Measurements from ENCODE around the gene KRT40. TPM values are rescaled to one million over a fixed set of nuclear protein-coding genes. Genes with fewer than 3 reads are reported as not detected.

The KRT40 gene
- polyA plus RNA-seq, 1 donor = 3.9 TPM

DNA sequence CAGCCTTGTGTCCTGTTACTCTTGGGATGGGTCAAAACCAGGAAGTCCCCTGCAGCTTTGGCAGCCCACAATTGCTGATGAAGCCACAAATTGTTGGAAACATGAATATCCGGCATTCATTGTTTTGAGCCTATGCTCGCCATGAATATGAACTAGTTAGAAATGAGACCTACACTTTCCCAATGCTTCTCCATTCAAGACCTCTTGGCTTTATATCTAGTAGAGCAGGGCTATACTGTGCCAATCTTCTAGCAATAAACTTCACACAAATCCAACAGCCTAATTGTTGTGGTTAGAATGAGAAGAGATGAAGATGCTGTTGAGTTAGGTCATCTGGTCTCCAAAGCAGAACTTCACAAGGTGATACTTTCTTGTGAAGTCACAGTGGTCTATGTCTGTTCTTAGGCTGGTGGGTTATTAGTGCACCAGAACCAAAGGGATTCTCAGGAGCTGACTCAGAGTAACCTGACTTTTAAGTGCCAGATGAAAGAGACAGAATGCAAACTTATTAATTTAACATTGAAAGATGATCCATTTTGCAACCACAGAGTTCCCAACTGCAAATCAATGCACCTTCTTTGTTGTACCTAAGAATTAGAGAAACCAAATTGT, 33.0 kb downstream of the KRT40 start:
- no peak for DNase-seq

DNA sequence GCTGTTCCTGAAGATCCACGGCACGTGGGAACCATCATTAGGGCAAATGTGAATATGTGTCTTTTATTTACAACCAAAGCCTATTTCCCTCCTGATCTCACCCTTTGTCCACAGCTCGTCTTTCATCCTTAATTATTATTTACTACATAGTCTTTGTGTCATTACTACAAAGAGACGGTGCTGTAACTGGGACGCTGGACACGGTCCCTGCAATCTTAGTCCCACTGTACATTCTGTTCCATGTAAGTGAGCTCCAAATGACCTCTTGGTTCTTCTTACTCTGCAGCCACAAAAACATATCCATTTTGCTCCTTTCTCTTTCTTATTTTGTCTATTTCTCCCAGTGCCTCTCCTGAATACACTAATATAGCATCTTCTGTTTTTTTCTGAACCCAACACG, 34.0 kb downstream of the KRT40 start:
- no peak for DNase-seq

DNA sequence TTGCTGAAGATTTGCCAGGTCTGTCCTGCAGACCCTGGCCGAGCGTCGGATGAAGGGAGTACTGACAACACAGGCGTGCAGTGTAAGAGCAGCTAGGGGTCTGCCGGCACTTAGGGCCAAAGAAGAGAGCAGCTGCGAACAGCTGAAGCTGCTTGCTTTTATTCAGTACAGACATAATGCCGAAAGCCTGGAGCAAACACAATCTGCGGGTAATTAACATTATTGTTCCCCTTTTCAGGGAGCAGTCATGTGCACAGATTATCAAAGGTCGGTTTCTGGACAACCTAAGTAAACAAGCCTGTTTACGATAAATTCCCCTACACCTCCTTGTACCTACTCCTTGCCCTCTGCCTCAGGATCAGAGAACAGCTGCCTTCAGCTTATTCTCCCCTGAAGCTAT, 34.7 kb downstream of the KRT40 start:
- DNase-seq = no peak

DNA sequence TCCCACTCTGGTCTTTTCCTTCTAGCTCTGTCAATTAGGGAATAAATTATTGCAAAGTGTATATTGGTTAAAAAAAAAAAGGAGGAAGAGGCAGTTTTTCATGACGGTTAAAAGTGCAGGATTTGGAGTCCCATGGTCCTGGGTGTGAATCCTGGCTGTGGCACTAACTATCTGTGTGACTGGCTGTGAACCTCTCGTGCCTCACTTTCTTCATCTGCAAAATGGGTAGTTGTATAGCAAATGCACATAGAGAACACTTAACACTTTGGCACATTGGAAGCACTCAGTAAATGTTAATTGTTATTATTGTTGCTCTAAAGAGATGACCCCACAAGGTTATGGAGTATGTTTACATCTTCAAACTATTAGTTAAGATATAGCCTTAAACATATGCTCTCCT, 36.2 kb downstream of the KRT40 start:
- DNase-seq = no peak

DNA sequence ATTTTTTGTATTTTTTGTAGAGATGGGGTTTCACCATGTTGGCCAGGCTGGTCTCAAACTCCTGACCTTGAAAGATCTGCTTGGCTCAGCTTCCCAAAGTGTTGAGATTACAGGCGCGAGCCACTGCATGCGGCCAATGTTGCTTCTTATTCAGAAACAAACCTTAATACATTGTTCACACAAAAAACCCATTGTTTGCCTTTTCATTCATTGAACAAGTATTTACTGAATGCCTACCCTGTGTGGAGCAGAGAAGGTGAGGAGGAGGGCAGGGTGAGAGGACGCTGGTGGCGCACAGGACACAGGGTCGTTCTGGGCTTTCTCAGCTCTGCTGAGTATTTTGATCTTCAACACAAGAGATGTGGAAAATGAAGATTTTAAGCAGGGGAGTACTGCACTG, 38.7 kb downstream of the KRT40 start:
- no peak for DNase-seq

DNA sequence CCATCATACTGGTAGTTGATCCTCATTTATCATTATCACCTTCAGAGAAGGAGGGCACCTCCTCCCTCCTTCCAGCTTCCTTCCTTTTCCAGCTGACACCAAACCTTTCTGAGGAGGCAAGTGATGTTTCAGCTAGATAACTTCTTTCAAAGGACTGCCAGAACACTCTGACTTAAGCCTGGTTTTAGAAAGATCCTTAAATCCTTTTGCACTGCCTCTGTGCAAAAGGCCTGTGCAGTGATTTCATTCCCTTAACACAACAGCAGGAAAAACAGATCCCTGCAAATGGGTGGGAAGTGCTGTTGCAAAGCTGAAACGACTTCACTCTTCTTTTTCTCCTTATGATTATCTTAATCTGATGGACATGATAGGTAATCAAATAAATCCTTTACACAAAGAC, 39.6 kb downstream of the KRT40 start:
- DNase-seq = no peak

DNA sequence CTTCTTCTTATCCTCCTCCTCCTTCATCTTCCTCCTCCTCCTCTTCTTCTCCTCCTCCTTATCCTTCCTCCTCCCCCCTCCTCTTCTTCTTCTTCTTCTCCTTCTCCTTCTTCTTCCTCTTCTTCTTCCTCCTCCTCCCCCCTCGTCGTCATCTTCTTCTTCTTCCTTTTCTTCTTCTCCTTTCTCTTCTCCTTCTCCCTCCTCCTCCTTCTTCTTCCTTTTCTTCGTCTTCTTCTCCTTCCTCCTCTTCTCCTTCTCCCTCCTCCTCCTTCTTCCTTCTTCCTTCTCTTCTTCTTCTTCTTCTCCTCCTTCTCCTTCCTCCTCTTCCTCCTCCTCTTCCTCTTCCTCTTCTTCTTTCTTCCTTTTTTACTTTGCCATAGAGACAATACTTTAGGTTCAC, 41.6 kb downstream of the KRT40 start:
- no peak for DNase-seq

DNA sequence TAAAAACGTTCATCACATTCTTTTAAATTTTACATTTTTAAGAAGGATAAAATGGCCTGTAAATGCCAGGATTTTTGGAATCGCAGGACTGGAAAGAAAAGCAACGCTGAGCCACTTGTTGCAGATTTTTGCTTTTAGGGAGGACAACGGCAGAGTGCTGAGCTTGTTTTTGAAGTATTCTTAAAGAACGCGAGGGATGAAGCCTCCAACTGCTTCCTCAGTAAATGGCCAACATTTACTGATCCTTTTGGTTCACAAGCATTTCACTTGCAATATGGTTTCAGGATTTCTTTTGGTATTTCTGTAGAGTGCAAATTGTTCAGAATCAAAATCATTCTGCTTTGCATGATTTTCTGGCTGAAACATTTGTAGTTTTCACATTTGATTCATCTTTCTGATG, 43.9 kb downstream of the KRT40 start:
- no peak for DNase-seq

DNA sequence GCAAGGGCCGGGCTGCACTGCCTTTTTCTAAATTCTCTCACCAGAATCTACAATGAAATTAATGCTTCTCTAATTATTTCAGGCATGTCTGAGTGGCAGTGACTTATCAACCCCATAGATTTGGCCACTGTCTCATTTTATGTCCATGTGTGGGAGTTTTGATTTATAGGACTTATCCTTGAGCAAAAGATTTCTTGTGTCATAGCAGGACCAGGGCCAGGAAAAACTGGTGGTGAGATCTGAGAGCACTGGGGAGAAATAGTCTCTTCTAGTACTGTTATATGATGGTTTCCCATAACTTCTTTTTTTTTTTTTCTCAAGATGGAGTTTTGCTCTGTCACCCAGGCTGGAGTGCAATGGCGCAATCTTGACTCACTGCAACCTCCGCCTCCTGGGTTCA, 45.1 kb downstream of the KRT40 start:
- DNase-seq = no peak

DNA sequence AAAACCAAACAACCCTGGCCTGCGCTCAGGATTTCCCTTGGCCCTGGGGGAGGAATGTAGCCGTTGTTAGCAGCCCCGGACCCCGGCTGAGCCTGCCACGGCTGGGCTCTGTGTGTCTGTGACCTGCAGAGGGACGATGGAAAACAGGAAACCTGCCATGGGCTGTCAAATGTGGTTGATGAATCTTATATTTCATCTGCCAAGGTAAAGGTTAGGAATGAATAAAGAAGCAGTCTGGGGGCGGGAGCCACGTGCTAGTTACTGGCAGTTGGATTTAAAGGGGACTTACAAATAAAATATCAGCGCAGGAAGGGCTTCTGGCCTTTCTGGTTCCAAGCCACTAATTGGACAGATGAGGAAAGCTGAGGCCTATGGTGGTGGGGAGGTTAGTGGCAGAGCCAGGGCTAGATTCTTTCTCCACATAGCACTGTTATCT, 46.7 kb downstream of the KRT40 start, which contains the start of gene KRT23:
Gene KRT23, minus strand, starts transcription at position 263 of the 436 bp plus-strand sequence. CDS start 1,043 bp downstream, outside the sequence.
- no peak for DNase-seq

DNA sequence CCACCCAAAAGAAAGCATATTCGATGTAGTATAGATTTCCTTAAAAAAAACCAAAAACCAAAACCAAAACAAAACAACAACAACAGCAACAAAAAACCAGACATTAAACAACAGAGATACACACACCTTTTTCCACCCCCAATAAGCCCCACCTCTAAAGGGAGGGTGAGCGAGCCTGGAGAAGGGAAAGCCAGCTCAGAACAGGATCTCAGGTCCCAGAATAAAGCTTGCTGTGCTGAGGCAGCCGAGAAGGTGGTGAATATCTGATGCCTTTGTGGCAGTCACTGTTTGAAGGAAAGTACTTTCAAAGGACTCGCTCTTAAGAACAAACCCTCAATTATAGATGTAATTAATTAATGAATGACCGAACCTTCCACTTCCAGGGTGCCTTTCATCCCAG, 47.1 kb downstream of the KRT40 start:
- no peak for DNase-seq

DNA sequence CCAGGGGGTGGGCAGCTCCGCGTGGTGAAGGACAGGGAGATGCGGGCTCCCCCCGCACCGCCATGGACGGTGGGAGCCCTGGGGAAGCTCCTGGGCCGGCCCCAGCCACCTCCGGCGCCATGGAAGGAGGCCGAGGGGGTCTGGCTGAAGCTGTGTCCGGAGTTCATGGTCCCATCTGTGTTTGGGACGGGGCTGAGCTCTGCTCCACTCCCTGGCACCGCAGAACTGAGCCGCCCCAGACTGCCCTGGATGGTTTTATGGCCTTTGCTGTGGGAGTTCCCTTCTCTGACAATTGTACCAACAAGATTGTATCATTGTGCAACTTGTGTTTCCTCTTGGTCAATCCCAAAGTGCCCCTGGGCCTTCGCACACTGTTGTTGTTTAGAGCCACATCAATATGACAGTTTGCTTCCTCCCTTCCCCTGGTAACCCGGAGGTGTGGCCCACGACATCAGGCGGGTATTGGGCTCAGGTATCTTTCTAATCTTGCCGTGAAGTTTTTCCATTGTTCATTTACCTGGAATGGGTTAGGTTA, 47.6 kb downstream of the KRT40 start:
- DNase-seq = no peak

DNA sequence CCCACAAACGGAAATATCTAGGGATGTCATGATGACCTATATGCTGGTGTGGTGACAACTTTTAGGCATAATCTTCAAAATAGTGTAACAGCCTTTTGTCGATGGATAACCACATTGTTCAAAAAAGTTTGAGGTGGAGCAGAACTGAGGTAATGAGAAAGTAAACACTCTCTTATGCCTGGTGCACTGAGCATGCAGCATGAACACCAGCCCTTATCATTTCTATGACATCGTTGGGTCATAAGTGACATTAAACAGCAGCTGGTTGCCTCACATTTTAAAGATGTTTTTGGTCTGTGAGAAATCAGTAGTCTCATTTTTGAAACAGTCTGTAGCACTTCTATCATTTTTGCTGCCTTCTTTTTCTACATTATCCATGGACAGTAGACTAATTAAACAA, 48.5 kb downstream of the KRT40 start:
- no peak for DNase-seq

DNA sequence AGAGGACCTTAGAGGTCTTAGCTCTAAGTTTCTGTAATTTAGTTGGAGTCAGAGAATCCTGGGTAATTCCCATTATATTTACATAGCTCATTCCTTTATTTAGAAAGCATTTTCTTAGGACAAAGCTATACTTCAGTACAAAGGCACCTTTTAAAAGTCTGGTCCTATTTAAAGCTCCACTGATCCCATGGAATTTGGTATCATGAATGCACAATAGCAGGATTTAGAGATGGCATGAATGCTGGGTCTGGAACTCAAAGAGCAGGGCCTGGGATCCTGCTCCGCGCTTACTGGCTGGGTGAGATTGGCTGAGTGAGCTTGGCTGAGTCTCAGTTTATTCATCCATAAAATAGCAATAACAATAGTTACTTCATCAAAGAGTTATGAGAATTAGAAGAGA, 51.5 kb downstream of the KRT40 start:
- no peak for DNase-seq

DNA sequence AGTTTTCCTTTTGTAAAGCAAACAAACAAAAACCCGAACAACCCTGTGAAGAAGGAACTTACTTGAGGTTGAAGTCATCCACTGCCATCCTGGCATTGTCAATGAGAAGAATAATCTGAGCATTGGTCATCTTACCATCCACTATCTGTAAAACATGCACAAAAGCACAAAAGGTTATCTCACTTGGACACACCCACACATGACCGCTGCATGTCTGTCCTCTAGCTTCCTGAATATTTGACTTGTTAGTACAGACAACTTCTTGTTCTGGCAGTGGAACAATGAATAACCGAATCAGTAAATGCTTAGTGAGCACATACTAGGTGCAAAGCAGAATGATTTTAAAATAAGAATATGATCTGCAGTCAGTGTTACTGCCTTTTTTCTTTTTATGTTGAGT, 52.8 kb downstream of the KRT40 start:
- no peak for DNase-seq

Other genes starting within 250 kb of the KRT40 start
- 0.19 TPM for gene KRT25, start 229.0 kb downstream of the KRT40 start, polyA plus RNA-seq (ENCODE audit: insufficient read length)
- not detected for gene KRT26, start 212.1 kb downstream of the KRT40 start, polyA plus RNA-seq (ENCODE audit: insufficient read length)
- gene KRT27, start 201.8 kb downstream of the KRT40 start, polyA plus RNA-seq (ENCODE audit: insufficient read length) = not detected
- not detected for gene KRT28, start 184.4 kb downstream of the KRT40 start, polyA plus RNA-seq (ENCODE audit: insufficient read length)
- 61.7 TPM for gene KRT10, start 161.7 kb downstream of the KRT40 start, polyA plus RNA-seq (ENCODE audit: insufficient read length)
- gene KRT12, start 117.1 kb downstream of the KRT40 start, polyA plus RNA-seq (ENCODE audit: insufficient read length) = 0.31 TPM
- gene KRT20, start 99.1 kb downstream of the KRT40 start, polyA plus RNA-seq (ENCODE audit: insufficient read length) = not detected
- 0.23 TPM for gene KRT23, start 46.7 kb downstream of the KRT40 start, polyA plus RNA-seq (ENCODE audit: insufficient read length)
- gene KRT39, start 17.4 kb downstream of the KRT40 start, polyA plus RNA-seq (ENCODE audit: insufficient read length) = 2.9 TPM
- gene KRTAP3-3, start 9.8 kb upstream of the KRT40 start, polyA plus RNA-seq (ENCODE audit: insufficient read length) = not detected
- 0.28 TPM for gene KRTAP3-2, start 15.6 kb upstream of the KRT40 start, polyA plus RNA-seq (ENCODE audit: insufficient read length)
- not detected for gene KRTAP3-1, start 24.8 kb upstream of the KRT40 start, polyA plus RNA-seq (ENCODE audit: insufficient read length)
- not detected for gene KRTAP1-5, start 42.9 kb upstream of the KRT40 start, polyA plus RNA-seq (ENCODE audit: insufficient read length)
- not detected for gene KRTAP1-4, start 45.9 kb upstream of the KRT40 start, polyA plus RNA-seq (ENCODE audit: insufficient read length)
- gene KRTAP1-3, start 50.5 kb upstream of the KRT40 start, polyA plus RNA-seq (ENCODE audit: insufficient read length) = not detected
- gene KRTAP1-1, start 57.1 kb upstream of the KRT40 start, polyA plus RNA-seq (ENCODE audit: insufficient read length) = not detected
- not detected for gene KRTAP2-1, start 63.0 kb upstream of the KRT40 start, polyA plus RNA-seq (ENCODE audit: insufficient read length)
- gene KRTAP2-2, start 70.9 kb upstream of the KRT40 start, polyA plus RNA-seq (ENCODE audit: insufficient read length) = not detected
- not detected for gene KRTAP2-3, start 75.8 kb upstream of the KRT40 start, polyA plus RNA-seq (ENCODE audit: insufficient read length)
- gene KRTAP2-4, start 81.6 kb upstream of the KRT40 start, polyA plus RNA-seq (ENCODE audit: insufficient read length) = not detected
- gene KRTAP4-7, start 99.8 kb upstream of the KRT40 start, polyA plus RNA-seq (ENCODE audit: insufficient read length) = not detected
- gene KRTAP4-8, start 113.8 kb upstream of the KRT40 start, polyA plus RNA-seq (ENCODE audit: insufficient read length) = not detected
- gene KRTAP4-16, start 117.9 kb upstream of the KRT40 start, polyA plus RNA-seq (ENCODE audit: insufficient read length) = not detected
- not detected for gene KRTAP4-9, start 121.1 kb upstream of the KRT40 start, polyA plus RNA-seq (ENCODE audit: insufficient read length)
- gene KRTAP4-11, start 134.0 kb upstream of the KRT40 start, polyA plus RNA-seq (ENCODE audit: insufficient read length) = not detected
- gene KRTAP4-12, start 139.9 kb upstream of the KRT40 start, polyA plus RNA-seq (ENCODE audit: insufficient read length) = not detected
- gene KRTAP4-6, start 156.2 kb upstream of the KRT40 start, polyA plus RNA-seq (ENCODE audit: insufficient read length) = not detected
- not detected for gene KRTAP4-5, start 165.5 kb upstream of the KRT40 start, polyA plus RNA-seq (ENCODE audit: insufficient read length)
- gene KRTAP4-4, start 176.4 kb upstream of the KRT40 start, polyA plus RNA-seq (ENCODE audit: insufficient read length) = not detected
- not detected for gene KRTAP4-3, start 183.9 kb upstream of the KRT40 start, polyA plus RNA-seq (ENCODE audit: insufficient read length)
- gene KRTAP4-2, start 193.9 kb upstream of the KRT40 start, polyA plus RNA-seq (ENCODE audit: insufficient read length) = not detected
- not detected for gene KRTAP4-1, start 200.6 kb upstream of the KRT40 start, polyA plus RNA-seq (ENCODE audit: insufficient read length)
- not detected for gene KRTAP9-1, start 205.6 kb upstream of the KRT40 start, polyA plus RNA-seq (ENCODE audit: insufficient read length)
- gene KRTAP9-2, start 242.3 kb upstream of the KRT40 start, polyA plus RNA-seq (ENCODE audit: insufficient read length) = not detected
- gene KRTAP9-3, start 248.1 kb upstream of the KRT40 start, polyA plus RNA-seq (ENCODE audit: insufficient read length) = not detected

Measured in hindlimb muscle (tissue), 1 donor.